ENCODE results near the gene FAM110A.
A peak's percentile ranks its signal among the peaks of the same experiment; 100 is the strongest.

Gene FAM110A

DNA sequence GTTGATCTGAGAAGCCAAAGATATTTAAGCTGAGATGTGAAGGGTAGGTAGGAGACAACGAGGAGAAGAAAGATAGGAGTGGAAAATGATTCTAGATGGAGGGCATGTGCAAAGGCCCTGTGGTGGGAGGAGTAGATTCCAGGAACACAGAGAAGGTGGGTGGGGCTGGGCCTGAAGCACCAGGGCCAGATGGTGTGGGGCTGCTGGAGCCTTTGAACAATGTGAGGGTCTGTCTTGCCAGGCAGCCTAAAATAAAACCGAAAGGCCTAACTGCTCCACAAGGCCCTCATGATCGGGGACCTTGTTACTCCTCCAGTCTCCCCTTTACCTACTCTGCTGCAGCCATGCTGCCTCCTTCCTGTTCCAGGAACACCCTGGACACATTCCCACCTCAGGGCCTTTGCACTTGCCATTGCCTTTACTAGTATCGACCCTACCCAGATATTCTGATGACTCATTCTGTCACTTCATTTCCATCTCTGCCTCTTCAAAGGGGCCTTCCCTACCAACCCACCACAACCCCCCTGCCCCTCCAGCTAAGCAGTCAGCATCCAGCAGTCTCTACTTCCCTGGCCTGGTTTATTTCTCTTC lies 20.0 kb downstream of the FAM110A start:
- Mint-ChIP-seq H3K27ac (ENCODE audit: low read depth) (no peak overlapping the region), H3K36me3 (ENCODE audit: insufficient read depth) (peaks cover 8% of the 10 kb centered on the region), H3K4me1 (peaks cover 64% of the 10 kb centered on the region), H3K9me3 (no peaks in the 10 kb centered on the region), H3K27me3 (no peaks in the 10 kb centered on the region), H3K4me3 (no peak overlapping the region)
- DNase-seq (ENCODE audit: low spot score in 2 of 2) (no peak), ATAC-seq (replicated peaks; ENCODE audit: extremely low read depth, poor library complexity, severe bottlenecking) (no peak)

DNA sequence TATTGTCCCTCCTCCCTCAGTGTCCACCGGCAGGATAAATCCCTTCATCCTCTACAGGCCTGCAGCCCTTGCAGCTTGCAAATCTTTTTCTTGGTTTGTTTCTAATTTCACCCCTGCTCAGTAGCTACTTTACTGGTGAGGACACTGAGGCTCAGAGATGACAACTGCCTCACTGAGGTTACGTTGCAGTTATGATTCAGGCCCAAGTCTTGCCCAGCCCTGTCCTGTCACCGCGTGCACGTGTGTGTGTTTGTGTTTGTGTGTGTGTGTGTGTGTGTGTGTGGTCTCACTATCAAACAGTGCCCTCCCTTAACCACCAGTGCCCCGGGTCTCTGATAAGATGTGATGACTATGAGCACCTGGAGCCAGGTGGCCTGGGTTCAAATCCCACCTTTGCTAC lies 21.1 kb downstream of the FAM110A start:
- Mint-ChIP-seq H3K36me3 (ENCODE audit: insufficient read depth) (peaks cover 8% of the 10 kb centered on the region), H3K27me3 (no peaks in the 10 kb centered on the region), H3K9me3 (no peaks in the 10 kb centered on the region), H3K27ac (ENCODE audit: low read depth) (no peak overlapping the region), H3K4me3 (no peak overlapping the region), H3K4me1 (peaks cover 68% of the 10 kb centered on the region)
- DNase-seq (ENCODE audit: low spot score in 2 of 2), result no peak
- no peak for ATAC-seq (replicated peaks; ENCODE audit: extremely low read depth, poor library complexity, severe bottlenecking)

DNA sequence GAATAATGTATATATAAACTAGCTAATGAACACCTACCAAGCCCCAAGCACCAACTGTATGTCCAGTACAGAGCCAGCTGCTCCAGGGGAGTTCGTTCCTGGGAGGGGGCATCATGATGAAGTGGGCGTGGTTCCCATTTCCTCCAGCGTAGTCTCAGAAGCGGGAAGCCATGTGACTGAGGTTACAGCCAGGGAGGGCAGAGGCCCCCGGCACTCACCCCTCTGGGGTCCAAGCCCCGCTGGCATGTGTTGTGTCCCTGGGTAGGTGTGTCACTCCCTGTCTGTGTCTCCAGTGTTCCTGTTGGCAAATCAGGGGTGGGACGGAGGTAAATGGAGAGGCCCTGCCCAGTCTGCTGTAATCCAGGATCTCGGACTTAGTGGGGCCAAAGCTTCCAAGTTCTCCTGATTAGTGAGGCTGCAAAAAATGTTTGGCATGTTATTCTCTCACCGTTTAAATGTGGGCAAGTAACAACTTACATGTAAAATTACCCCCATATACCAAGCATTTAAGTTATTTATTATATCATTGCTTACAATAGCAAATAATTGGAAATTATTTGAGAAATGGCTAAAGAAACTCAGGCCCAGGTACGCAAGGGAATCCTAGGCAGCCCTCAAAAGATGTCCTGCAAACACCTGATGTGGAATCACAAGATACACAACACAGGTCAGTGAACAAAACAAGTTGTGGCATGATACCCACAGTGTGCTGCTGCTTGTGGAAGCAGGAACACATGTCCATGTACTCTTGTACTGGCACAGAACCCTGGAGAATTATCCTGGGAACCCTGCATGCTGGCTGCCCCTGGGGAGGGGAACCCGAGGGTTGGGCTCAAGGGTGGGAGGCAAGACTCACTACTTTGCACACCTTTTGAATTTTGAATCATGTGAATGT lies 22.2 kb downstream of the FAM110A start:
- Mint-ChIP-seq H3K27ac (ENCODE audit: low read depth) (no peak overlapping the region), H3K4me1 (peaks cover 68% of the 10 kb centered on the region), H3K27me3 (no peaks in the 10 kb centered on the region), H3K4me3 (peak overlapping the region; percentile 54), H3K36me3 (ENCODE audit: insufficient read depth) (peaks cover 7% of the 10 kb centered on the region), H3K9me3 (no peaks in the 10 kb centered on the region)
- DNase-seq (ENCODE audit: low spot score in 2 of 2) (no peak), ATAC-seq (replicated peaks; ENCODE audit: extremely low read depth, poor library complexity, severe bottlenecking) (no peak)

DNA sequence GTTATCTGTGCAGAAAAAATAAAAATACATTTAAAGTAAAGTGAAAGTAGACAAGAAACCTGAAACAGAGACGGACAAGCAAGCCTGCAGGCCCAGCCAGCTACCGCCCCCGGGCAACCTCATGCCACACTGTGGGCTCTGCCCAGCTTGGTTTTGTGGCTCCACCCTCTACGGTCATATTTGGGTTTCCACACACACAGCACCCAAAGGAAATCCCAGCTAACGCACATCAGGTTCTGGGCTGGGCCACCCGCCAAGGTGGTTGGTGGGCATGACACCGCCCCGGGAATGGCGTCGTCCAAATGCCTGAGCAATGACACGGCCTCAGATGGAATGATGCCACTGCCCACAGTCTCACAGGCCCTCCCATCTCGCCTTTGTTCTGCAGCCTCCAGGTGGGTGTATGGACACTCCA lies 22.9 kb downstream of the FAM110A start:
- no peak overlapping the region for H3K27ac Mint-ChIP-seq (ENCODE audit: low read depth)
- H3K4me1 Mint-ChIP-seq, result peaks cover 61% of the 10 kb centered on the region
- DNase-seq (ENCODE audit: low spot score in 2 of 2), result peak in 1 of 2 donors; percentile 38

DNA sequence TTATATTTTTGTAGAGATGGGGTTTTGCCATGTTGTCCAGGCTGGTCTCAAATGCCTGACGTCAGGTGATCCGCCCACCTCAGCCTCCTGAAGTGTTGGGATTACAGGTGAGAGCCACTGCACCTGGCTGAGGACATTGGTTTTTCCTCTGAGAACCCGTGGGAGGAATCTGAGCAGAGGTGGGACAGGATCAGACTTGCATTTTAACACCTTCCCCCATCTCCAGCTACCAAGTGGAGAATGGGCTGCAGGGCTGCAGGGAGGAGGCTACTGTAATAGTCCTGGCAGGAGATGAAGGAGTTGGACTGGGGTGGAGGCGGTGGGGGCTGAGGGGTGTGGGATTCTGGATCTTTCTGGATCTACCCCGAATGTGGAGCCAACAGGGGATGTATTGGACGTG lies 24.5 kb downstream of the FAM110A start:
- ATAC-seq (replicated peaks; ENCODE audit: extremely low read depth, poor library complexity, severe bottlenecking) (no peak), DNase-seq (ENCODE audit: low spot score in 2 of 2) (no peak)
- Mint-ChIP-seq H3K4me1 (peaks cover 50% of the 10 kb centered on the region), H3K9me3 (no peaks in the 10 kb centered on the region), H3K4me3 (no peak overlapping the region), H3K36me3 (ENCODE audit: insufficient read depth) (peaks cover 4% of the 10 kb centered on the region), H3K27me3 (no peaks in the 10 kb centered on the region), H3K27ac (ENCODE audit: low read depth) (no peak overlapping the region)

More for the DNA sequence above, 22.9 kb downstream of the FAM110A start:
- peak; percentile 90 for ATAC-seq (replicated peaks; ENCODE audit: extremely low read depth, poor library complexity, severe bottlenecking)
- Mint-ChIP-seq H3K9me3 (no peaks in the 10 kb centered on the region), H3K4me3 (peak overlapping the region; percentile 54), H3K27me3 (no peaks in the 10 kb centered on the region), H3K36me3 (ENCODE audit: insufficient read depth) (peaks cover 6% of the 10 kb centered on the region)

DNA sequence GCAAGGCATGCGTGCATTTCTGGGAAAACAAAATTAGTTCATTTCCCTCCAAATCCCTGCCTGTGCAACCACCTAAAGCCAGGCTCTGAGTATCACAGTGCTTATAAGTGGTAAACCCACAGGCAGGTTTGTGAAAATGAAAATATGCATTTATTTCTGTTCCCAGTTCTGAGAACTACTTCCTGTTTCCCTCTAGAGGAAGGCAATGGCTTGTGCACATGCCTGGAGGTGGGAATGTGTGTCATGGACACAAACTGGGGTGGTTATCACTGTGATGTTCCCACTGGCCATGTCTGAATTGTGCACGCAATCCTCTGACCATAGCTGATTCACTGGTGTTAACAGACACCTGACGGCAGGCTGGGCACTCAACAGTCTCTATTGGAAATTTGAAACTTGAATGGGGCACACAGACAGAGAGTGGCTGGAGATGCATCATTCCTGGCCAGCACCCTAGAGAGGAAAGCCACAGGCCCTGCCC lies 26.3 kb downstream of the FAM110A start:
- no peak for ATAC-seq (replicated peaks; ENCODE audit: extremely low read depth, poor library complexity, severe bottlenecking)

DNA sequence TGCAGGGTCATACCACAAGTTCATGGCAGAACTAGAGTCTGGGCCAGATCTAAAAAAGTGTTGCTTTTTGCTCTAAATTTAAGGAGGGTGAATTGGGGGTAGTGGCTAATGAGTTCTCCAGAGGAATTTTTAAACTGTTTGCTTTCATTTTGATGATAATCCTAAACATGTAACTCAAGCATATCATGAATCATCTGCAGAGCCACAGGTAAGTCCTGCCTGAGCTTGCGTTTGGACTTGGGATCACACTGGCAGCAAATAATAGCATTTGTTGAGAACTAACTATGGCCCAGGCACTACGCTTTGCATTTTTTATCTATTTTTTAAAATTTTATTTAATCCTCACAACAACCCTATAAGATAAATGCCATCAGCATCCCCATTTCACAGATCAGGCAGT lies 27.4 kb downstream of the FAM110A start:
- ATAC-seq (replicated peaks; ENCODE audit: extremely low read depth, poor library complexity, severe bottlenecking) (no peak), DNase-seq (ENCODE audit: low spot score in 2 of 2) (no peak)
- Mint-ChIP-seq H3K36me3 (ENCODE audit: insufficient read depth) (peaks cover 2% of the 10 kb centered on the region), H3K4me3 (no peak overlapping the region), H3K9me3 (no peaks in the 10 kb centered on the region), H3K27ac (ENCODE audit: low read depth) (no peak overlapping the region), H3K4me1 (peaks cover 30% of the 10 kb centered on the region), H3K27me3 (no peaks in the 10 kb centered on the region)

More for the DNA sequence above, 26.3 kb downstream of the FAM110A start:
- Mint-ChIP-seq H3K9me3 (no peaks in the 10 kb centered on the region), H3K36me3 (ENCODE audit: insufficient read depth) (peaks cover 2% of the 10 kb centered on the region), H3K27me3 (no peaks in the 10 kb centered on the region), H3K4me3 (no peak overlapping the region), H3K27ac (ENCODE audit: low read depth) (no peak overlapping the region), H3K4me1 (peaks cover 34% of the 10 kb centered on the region)
- DNase-seq (ENCODE audit: low spot score in 2 of 2), result no peak

DNA sequence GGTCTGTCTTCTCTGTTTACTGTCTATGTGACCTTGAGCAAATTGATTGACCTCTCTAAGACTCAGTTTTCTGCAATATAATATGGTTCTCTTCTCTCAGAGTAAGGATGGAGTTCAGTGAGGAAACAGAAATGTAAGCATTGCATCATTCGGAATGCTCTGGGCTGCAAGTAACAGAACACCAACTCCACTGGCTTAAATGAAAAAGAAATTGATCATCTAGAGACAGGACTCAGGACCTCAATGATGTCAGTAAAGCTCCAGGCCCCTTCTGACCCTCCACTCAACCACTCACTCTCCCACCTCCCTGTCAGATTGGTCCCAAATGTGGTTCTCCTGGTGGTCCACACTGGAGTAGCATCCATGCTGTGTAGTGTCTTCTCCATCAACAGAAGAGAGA lies 31.9 kb downstream of the FAM110A start:
- no peaks in the 10 kb centered on the region for H3K9me3 Mint-ChIP-seq
- no peak overlapping the region for H3K4me3 Mint-ChIP-seq
- ATAC-seq (replicated peaks; ENCODE audit: extremely low read depth, poor library complexity, severe bottlenecking), result no peak
- H3K36me3 Mint-ChIP-seq (ENCODE audit: insufficient read depth), result no peaks in the 10 kb centered on the region
- no peak for DNase-seq (ENCODE audit: low spot score in 2 of 2)
- H3K4me1 Mint-ChIP-seq, result no peaks in the 10 kb centered on the region
- no peak overlapping the region for H3K27ac Mint-ChIP-seq (ENCODE audit: low read depth)
- H3K27me3 Mint-ChIP-seq, result no peaks in the 10 kb centered on the region

DNA sequence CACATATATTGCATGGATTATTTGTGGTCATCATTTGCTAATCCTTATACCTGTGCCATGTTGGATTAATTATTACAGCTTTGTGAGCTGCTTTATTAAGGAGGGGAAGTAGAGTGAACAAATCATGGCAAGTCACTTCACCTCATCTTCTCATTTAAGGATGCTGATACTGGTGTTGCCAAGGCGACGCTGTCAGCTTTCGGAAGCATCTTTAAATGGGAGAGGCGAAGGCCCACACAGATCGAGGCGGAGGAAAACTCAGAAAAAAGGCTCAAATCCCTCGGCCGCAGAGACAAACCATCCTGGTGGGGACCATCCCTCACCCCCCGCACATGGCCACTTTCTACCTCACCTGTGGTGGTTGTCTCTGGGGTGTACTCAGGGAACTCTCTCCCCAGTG lies 34.8 kb downstream of the FAM110A start:
- Mint-ChIP-seq H3K4me3 (no peak overlapping the region), H3K36me3 (ENCODE audit: insufficient read depth) (no peaks in the 10 kb centered on the region), H3K4me1 (no peaks in the 10 kb centered on the region), H3K27me3 (no peaks in the 10 kb centered on the region), H3K27ac (ENCODE audit: low read depth) (no peak overlapping the region), H3K9me3 (no peaks in the 10 kb centered on the region)
- DNase-seq (ENCODE audit: low spot score in 2 of 2) (no peak), ATAC-seq (replicated peaks; ENCODE audit: extremely low read depth, poor library complexity, severe bottlenecking) (no peak)

DNA sequence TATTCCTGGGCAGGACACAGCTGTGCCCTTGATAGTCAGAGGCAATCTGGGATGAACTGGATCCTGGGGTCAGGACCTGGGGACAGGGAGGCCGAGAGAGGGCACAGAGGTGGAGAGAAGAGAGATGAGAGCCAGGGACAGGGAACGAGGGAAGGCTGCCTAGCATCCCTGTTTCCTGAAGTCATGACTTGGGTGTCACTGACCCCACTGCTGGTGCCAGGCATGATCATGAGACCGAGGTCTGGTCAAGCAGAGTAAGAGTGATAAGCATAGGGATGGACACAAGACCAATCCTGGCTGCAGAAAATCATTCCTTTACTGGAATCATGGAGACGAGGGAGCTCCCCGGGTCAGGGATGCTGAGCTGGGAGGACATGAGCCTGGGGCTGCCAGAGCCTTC lies 36.1 kb downstream of the FAM110A start:
- ATAC-seq (replicated peaks; ENCODE audit: extremely low read depth, poor library complexity, severe bottlenecking) (no peak), DNase-seq (ENCODE audit: low spot score in 2 of 2) (no peak)
- no peaks in the 10 kb centered on the region for H3K27me3 Mint-ChIP-seq
- H3K9me3 Mint-ChIP-seq, result no peaks in the 10 kb centered on the region
- H3K27ac Mint-ChIP-seq (ENCODE audit: low read depth), result no peak overlapping the region
- H3K4me1 Mint-ChIP-seq, result no peaks in the 10 kb centered on the region
- no peaks in the 10 kb centered on the region for H3K36me3 Mint-ChIP-seq (ENCODE audit: insufficient read depth)
- no peak overlapping the region for H3K4me3 Mint-ChIP-seq

DNA sequence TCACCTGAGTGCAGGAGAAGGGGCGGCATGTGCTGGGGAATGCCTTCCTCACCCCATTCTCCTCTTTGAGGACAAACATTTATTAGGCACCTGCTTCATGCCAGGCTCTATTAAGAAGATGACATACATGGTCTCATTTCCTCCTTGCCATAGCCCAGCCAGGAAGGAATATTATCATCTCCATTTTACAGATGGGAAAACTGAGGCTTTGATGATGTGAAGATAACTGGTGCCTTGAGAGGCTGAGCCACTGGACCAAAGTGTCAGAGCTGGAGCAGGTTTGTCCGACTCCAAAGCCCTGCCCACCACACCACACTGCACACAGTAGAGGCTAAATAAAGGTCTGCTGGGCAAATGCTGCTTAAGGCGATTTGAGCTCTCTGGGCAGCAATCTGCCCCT lies 37.2 kb downstream of the FAM110A start:
- Mint-ChIP-seq H3K36me3 (ENCODE audit: insufficient read depth) (no peaks in the 10 kb centered on the region), H3K27ac (ENCODE audit: low read depth) (no peak overlapping the region), H3K9me3 (no peaks in the 10 kb centered on the region), H3K27me3 (no peaks in the 10 kb centered on the region), H3K4me3 (no peak overlapping the region), H3K4me1 (no peaks in the 10 kb centered on the region)
- ATAC-seq (replicated peaks; ENCODE audit: extremely low read depth, poor library complexity, severe bottlenecking) (no peak), DNase-seq (ENCODE audit: low spot score in 2 of 2) (no peak)

DNA sequence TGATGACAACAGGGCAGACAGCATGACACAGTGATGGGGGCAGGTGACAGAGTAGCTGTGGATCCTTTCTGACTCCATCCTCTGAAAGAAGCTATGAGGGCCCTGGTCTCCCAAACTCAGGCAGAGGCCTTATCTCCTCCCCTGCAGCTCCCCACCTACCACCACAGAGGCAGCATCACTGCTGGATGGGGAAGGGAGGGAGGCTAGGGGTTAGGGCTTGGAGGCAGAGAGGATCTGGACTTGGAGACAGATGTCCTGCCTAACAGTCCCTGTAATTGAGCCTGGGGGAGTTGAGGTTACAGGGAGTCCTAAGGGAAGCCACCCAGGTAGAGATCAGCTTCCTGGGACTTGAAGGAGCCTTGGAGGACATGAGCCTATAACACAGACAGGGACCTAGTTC lies 37.9 kb downstream of the FAM110A start:
- Mint-ChIP-seq H3K36me3 (ENCODE audit: insufficient read depth) (no peaks in the 10 kb centered on the region), H3K9me3 (no peaks in the 10 kb centered on the region), H3K27me3 (no peaks in the 10 kb centered on the region), H3K4me1 (no peaks in the 10 kb centered on the region), H3K27ac (ENCODE audit: low read depth) (no peak overlapping the region), H3K4me3 (no peak overlapping the region)
- ATAC-seq (replicated peaks; ENCODE audit: extremely low read depth, poor library complexity, severe bottlenecking), result no peak
- DNase-seq (ENCODE audit: low spot score in 2 of 2), result no peak

DNA sequence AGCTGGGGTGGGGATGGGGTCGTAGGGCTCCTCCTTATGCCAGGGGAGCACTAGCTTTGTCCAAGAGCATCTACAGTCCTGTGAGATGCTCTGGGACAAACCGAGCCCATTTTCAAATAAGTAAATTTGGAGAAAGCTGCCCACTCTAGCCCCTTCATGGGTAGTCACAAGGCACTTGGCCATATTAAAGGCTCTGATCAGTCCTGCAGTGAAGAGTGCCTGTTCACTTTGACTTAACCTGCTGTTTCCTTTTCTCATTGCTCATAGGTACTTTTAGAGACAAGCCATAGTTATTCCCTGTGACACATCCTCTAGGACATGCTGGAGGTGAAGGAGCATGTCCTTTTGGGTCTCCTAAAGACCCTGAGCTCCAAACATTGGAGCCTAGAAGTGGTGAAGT lies 38.4 kb downstream of the FAM110A start:
- no peaks in the 10 kb centered on the region for H3K27me3 Mint-ChIP-seq
- no peaks in the 10 kb centered on the region for H3K36me3 Mint-ChIP-seq (ENCODE audit: insufficient read depth)
- no peak for DNase-seq (ENCODE audit: low spot score in 2 of 2)
- no peak overlapping the region for H3K27ac Mint-ChIP-seq (ENCODE audit: low read depth)
- no peaks in the 10 kb centered on the region for H3K4me1 Mint-ChIP-seq
- no peak overlapping the region for H3K4me3 Mint-ChIP-seq
- H3K9me3 Mint-ChIP-seq, result no peaks in the 10 kb centered on the region
- no peak for ATAC-seq (replicated peaks; ENCODE audit: extremely low read depth, poor library complexity, severe bottlenecking)

Data from central memory CD8-positive, alpha-beta T cell (primary cell).